IMR-90 (cell line): ENCODE results near the gene AUTS2. TPM values are rescaled to one million over a fixed set of nuclear protein-coding genes. Genes with fewer than 3 reads are reported as not detected.

Experiments
- ATAC-seq: fragments of 200-7000 bp; cut with Tn5 transposase; 2 replicates; pipeline ENCODE4 v1.9.1; 2020; ENCODE audit warnings: low read depth, mild to moderate bottlenecking, moderate library complexity
- BruUV-seq: library from RNA; stranded (reverse); fragments of 400-500 nt; replicated peaks from 2 replicates; lab custom pipeline; 2021; lab: Mats Ljungman, UMichigan
- CTCF ChIA-PET: fragments of 300-600 bp; formaldehyde crosslinking; extraction: SDS; loops from one replicate; lab custom pipeline; 2021; ENCODE audit warnings: antibody characterized with exemption; lab: Yijun Ruan, JAX
- POLR2A ChIA-PET: fragments of 300-600 bp; sonication (Branson Sonifier 250); formaldehyde crosslinking; loops from one replicate; lab custom pipeline; 2022; ENCODE audit warnings: antibody characterized with exemption; ENCODE audit not compliant: unreplicated experiment; lab: Charles Lee
- DNase-seq: peaks from one replicate; pipeline ENCODE4 v3.0.0; 2013
- H2AFZ ChIP-seq: replicated peaks from 2 replicates; pipeline ENCODE3; 2013; ENCODE audit warnings: low read length, mild to moderate bottlenecking; ENCODE audit not compliant: poor library complexity
- H2AK5ac ChIP-seq: 2 replicates; pipeline ENCODE4 v1.6.1; 2013; ENCODE audit warnings: low read depth, low read length, inconsistent platforms
- H2AK9ac ChIP-seq: replicated peaks from 2 replicates; pipeline ENCODE3; 2013; ENCODE audit warnings: mild to moderate bottlenecking, low read depth, low read length, moderate library complexity; ENCODE audit not compliant: poor library complexity
- H2BK120ac ChIP-seq: 2 replicates; pipeline ENCODE4 v1.6.1; 2013; ENCODE audit warnings: low read depth, low read length, inconsistent platforms
- H2BK15ac ChIP-seq: 3 replicates; pipeline ENCODE4 v1.6.1; 2013; ENCODE audit warnings: low read depth, low read length, inconsistent platforms
- H2BK20ac ChIP-seq: 2 replicates; pipeline ENCODE4 v1.6.1; 2013; ENCODE audit warnings: low read depth, mild to moderate bottlenecking, inconsistent platforms, low read length, moderate library complexity
- H2BK5ac ChIP-seq: 2 replicates; pipeline ENCODE4 v1.6.1; 2013; ENCODE audit warnings: mild to moderate bottlenecking, low read depth, low read length, inconsistent platforms; ENCODE audit not compliant: poor library complexity, severe bottlenecking
- H3K14ac ChIP-seq: replicated peaks from 2 replicates; pipeline ENCODE4 v1.6.1; 2013; ENCODE audit warnings: low read depth, low read length, inconsistent platforms
- H3K18ac ChIP-seq: 2 replicates; pipeline ENCODE4 v1.6.1; 2013; ENCODE audit warnings: low read depth, low read length, control low read depth
- H3K23ac ChIP-seq: 2 replicates; pipeline ENCODE4 v1.6.1; 2013; ENCODE audit warnings: low read depth, low read length, inconsistent platforms
- H3K27ac ChIP-seq: 2 replicates; pipeline ENCODE4 v1.5.1; 2013; ENCODE audit warnings: mild to moderate bottlenecking, control low read depth, low read length; ENCODE audit not compliant: insufficient read depth
- H3K27me3 ChIP-seq: 2 replicates; pipeline ENCODE4 v1.6.1; 2013; ENCODE audit warnings: low read length; ENCODE audit not compliant: control insufficient read depth, insufficient read depth
- H3K36me3 ChIP-seq: 2 replicates; pipeline ENCODE4 v1.6.1; 2013; ENCODE audit warnings: low read length, mixed read lengths; ENCODE audit not compliant: control insufficient read depth, insufficient read depth
- H3K4ac ChIP-seq: 2 replicates; pipeline ENCODE4 v1.6.1; 2013; ENCODE audit warnings: low read depth, low read length, inconsistent platforms
- H3K4me1 ChIP-seq: 2 replicates; pipeline ENCODE4 v1.6.1; 2013; ENCODE audit warnings: low read length, mixed read lengths; ENCODE audit not compliant: control insufficient read depth, insufficient read depth
- H3K4me2 ChIP-seq: 2 replicates; pipeline ENCODE4 v1.6.1; 2013; ENCODE audit warnings: low read depth, mild to moderate bottlenecking, control low read depth, low read length, moderate library complexity
- H3K4me3 ChIP-seq: 2 replicates; pipeline ENCODE4 v1.5.1; 2013; ENCODE audit warnings: low read depth, mild to moderate bottlenecking, control low read depth, low read length, moderate library complexity; ENCODE audit not compliant: insufficient read depth
- H3K56ac ChIP-seq: 2 replicates; pipeline ENCODE4 v1.6.1; 2013; ENCODE audit warnings: low read length, inconsistent platforms; ENCODE audit not compliant: insufficient read depth; ENCODE audit errors: extremely low read depth
- H3K79me1 ChIP-seq, 2 experiments: 2 replicates each; pipeline ENCODE4 v1.6.1; 2013; ENCODE audit warnings: low read length in 2 of 2, inconsistent platforms in 1 of 2, low read depth in 1 of 2
- H3K9ac ChIP-seq: 2 replicates; pipeline ENCODE4 v1.6.1; 2013; ENCODE audit warnings: low read depth, low read length, control low read depth
- H3K9me1 ChIP-seq: 2 replicates; pipeline ENCODE4 v1.6.1; 2013; ENCODE audit warnings: low read length, inconsistent platforms; ENCODE audit not compliant: insufficient read depth
- H3K9me3 ChIP-seq: 2 replicates; pipeline ENCODE4 v1.6.1; 2013; ENCODE audit warnings: low read length; ENCODE audit not compliant: control insufficient read depth, insufficient read depth
- H4K20me1 ChIP-seq: 2 replicates; pipeline ENCODE4 v1.6.1; 2013; ENCODE audit warnings: low read length, inconsistent platforms; ENCODE audit not compliant: insufficient read depth
- H4K5ac ChIP-seq: 2 replicates; pipeline ENCODE4 v1.6.1; 2013; ENCODE audit warnings: mild to moderate bottlenecking, low read depth, low read length, control low read depth
- H4K8ac ChIP-seq, 2 experiments: 2 replicates each; pipeline ENCODE4 v1.6.1; 2013; ENCODE audit warnings: low read depth in 2 of 2, low read length in 2 of 2, control low read depth in 1 of 2, inconsistent platforms in 1 of 2
- H4K91ac ChIP-seq: 2 replicates; pipeline ENCODE4 v1.6.1; 2013; ENCODE audit warnings: low read depth, low read length, inconsistent platforms; ENCODE audit not compliant: insufficient read depth
- BHLHE40 ChIP-seq: fragments of 150-350 bp; IDR thresholded peaks from 2 replicates; pipeline ENCODE4 v1.6.1; 2016; ENCODE audit warnings: mild to moderate bottlenecking, low read depth, low read length
- CEBPB ChIP-seq: IDR thresholded peaks from 2 replicates; pipeline ENCODE4 v1.6.1; 2012; ENCODE audit warnings: low read depth, low read length, improper control_type of control experiment
- CHD1 ChIP-seq: IDR thresholded peaks from 2 replicates; pipeline ENCODE4 v1.6.1; 2012; ENCODE audit warnings: low read depth, low read length, improper control_type of control experiment
- CTCF ChIP-seq: conservative IDR thresholded peaks from 2 replicates; pipeline ENCODE4 v1.5.1; 2012; ENCODE audit warnings: mild to moderate bottlenecking, low read depth, low read length, improper control_type of control experiment
- ELK1 ChIP-seq: fragments of 150-350 bp; IDR thresholded peaks from 2 replicates; pipeline ENCODE4 v1.6.1; 2016; ENCODE audit warnings: low read depth, mild to moderate bottlenecking, low read length, moderate library complexity, borderline replicate concordance
- FOS ChIP-seq: fragments of 150-350 bp; IDR thresholded peaks from 2 replicates; pipeline ENCODE4 v1.6.1; 2016; ENCODE audit warnings: low read depth, low read length
- MAFK ChIP-seq: IDR thresholded peaks from 2 replicates; pipeline ENCODE4 v1.6.1; 2012; ENCODE audit warnings: low read depth, low read length, improper control_type of control experiment
- MAZ ChIP-seq: IDR thresholded peaks from 2 replicates; pipeline ENCODE4 v1.6.1; 2012; ENCODE audit warnings: low read depth, mild to moderate bottlenecking, low read length, improper control_type of control experiment, moderate library complexity, borderline replicate concordance
- MXI1 ChIP-seq: IDR thresholded peaks from 2 replicates; pipeline ENCODE4 v1.6.1; 2012; ENCODE audit warnings: low read depth, mild to moderate bottlenecking, low read length, moderate library complexity, borderline replicate concordance
- NFE2L2 ChIP-seq: fragments of 150-350 bp; IDR thresholded peaks from 2 replicates; pipeline ENCODE4 v1.6.1; 2016; ENCODE audit warnings: low read depth, mild to moderate bottlenecking, low read length
- POLR2A ChIP-seq: IDR thresholded peaks from 2 replicates; pipeline ENCODE4 v1.6.1; 2012; ENCODE audit warnings: mild to moderate bottlenecking, low read depth, low read length
- RAD21 ChIP-seq: IDR thresholded peaks from 2 replicates; pipeline ENCODE4 v1.6.1; 2012; ENCODE audit warnings: low read length, improper control_type of control experiment
- RCOR1 ChIP-seq: IDR thresholded peaks from 2 replicates; pipeline ENCODE4 v1.6.1; 2012; ENCODE audit warnings: mild to moderate bottlenecking, low read length, improper control_type of control experiment; ENCODE audit not compliant: insufficient replicate concordance
- RFX5 ChIP-seq: IDR thresholded peaks from 2 replicates; pipeline ENCODE4 v1.8.0; 2012; ENCODE audit warnings: low read depth, mild to moderate bottlenecking, low read length, moderate library complexity
- SMC3 ChIP-seq: fragments of 150-350 bp; IDR thresholded peaks from 2 replicates; pipeline ENCODE4 v1.6.1; 2016; ENCODE audit warnings: low read depth, mild to moderate bottlenecking, antibody characterized with exemption, low read length, moderate library complexity
- USF2 ChIP-seq: fragments of 150-350 bp; IDR thresholded peaks from 2 replicates; pipeline ENCODE4 v1.6.1; 2017; ENCODE audit warnings: mild to moderate bottlenecking, antibody characterized with exemption, low read length, low read depth
- WGBS, 2 experiments: methylation state at CpG; one replicate each; pipeline versions ENCODE4 v1.1.5 to v1.1.7; 2013; ENCODE audit warnings: missing lambda C conversion rate in 2 of 2; ENCODE audit not compliant: insufficient read length in 1 of 2; ENCODE audit errors: extremely low coverage in 2 of 2; 5-methylcytosine and 5-hydroxymethylcytosine counted together
- dilution Hi-C: fragments of 300-500 bp; cut with HindIII; formaldehyde crosslinking; loops from one replicate; pipeline ENCODE4 v1.14.3; 2018; ENCODE audit warnings: low sequenced_read_pairs; ENCODE audit not compliant: unreplicated experiment
- in situ Hi-C: fragments of 300-500 bp; cut with MboI; formaldehyde crosslinking; loops from 3 replicates; pipeline ENCODE4 v1.14.3; 2019; ENCODE audit warnings: low sequenced_read_pairs, inconsistent platforms, mixed read lengths
- intact Hi-C: fragments of 100-400 bp; cut with micrococcal nuclease; formaldehyde crosslinking; loops from 2 replicates; pipeline ENCODE4 v1.10.0; 2022
- polyA plus RNA-seq, 3 experiments: library from polyadenylated mRNA; depleted of rRNA; stranded (reverse); fragments of >200 nt; gene quantifications; 2 replicates each; pipeline ENCODE4 v1.2.3, GENCODE V29; 2012; ENCODE audit warnings: low replicate concordance in 1 of 3
- total RNA-seq: library from RNA; depleted of rRNA; stranded (reverse); fragments of >200 nt; gene quantifications from 2 replicates; pipeline ENCODE4 v1.2.3, GENCODE V29; 2012

AUTS2 gene
- total and polyA plus RNA-seq, 2 of the 4 experiments (the other 2 are of a cell fraction), result 0.90 to 3.0 TPM

GRCh38 chr7:70698219-70698832 is 1100.1 kb downstream of the AUTS2 start:
- H4K20me1 ChIP-seq, result no peaks in the 10 kb centered on the region
- no TSS peak for BruUV-seq
- DNase-seq, result peak; percentile 73

More at GRCh38 chr7:70698219-70698832, 1100.1 kb downstream of the AUTS2 start:
- intact Hi-C loops, result loop anchor here (1.0 to 10.0 kb wide), 4 partner anchors 505 to 1104 kb away; partner anchors contain the start of gene AUTS2
- no peak overlapping the region for H2AFZ ChIP-seq
- H3K4ac ChIP-seq, result no peak overlapping the region
- ChIA-PET CTCF (interaction anchor here (0.6 to 1.6 kb wide), 9 partner anchors 9 to 909 kb away, joined by 3 to 5 read pairs (median 3); no protein-coding TSS in a partner anchor), POLR2A (no interaction called here)
- no peak overlapping the region for H3K4me2 ChIP-seq
- TF ChIP-seq FOS, result no peak
- peak; percentile 97 for TF ChIP-seq CTCF
- peak; percentile 98 for TF ChIP-seq RAD21
- 0 out of 2 replicates have a peak, but pooled peaks have one; percentile 49 for TF ChIP-seq POLR2A
- TF ChIP-seq SMC3, result peak; percentile 89
- no peak for TF ChIP-seq RFX5
- TF ChIP-seq MAZ, result no peak
- no peak for TF ChIP-seq MAFK
- TF ChIP-seq RCOR1, result no peak
- TF ChIP-seq CEBPB, result no peak
- TF ChIP-seq USF2, result no peak
- no peak for TF ChIP-seq CHD1
- no peak for TF ChIP-seq ELK1
- TF ChIP-seq BHLHE40, result no peak
- no peak for TF ChIP-seq MXI1
- no peak for TF ChIP-seq NFE2L2
- no peak overlapping the region for H3K27ac ChIP-seq
- WGBS, 2 experiments, result no CpG with 5 or more reads among the region's 2 CpGs
- no peak overlapping the region for H3K18ac ChIP-seq
- dilution Hi-C loops, result no loop called here
- no peak overlapping the region for H2BK5ac ChIP-seq
- ATAC-seq, result no peak
- H3K4me1 ChIP-seq, result peaks cover 4% of the 10 kb centered on the region
- no peak overlapping the region for H4K91ac ChIP-seq
- H3K36me3 ChIP-seq, result no peaks in the 10 kb centered on the region
- in situ Hi-C loops, result no loop called here
- H4K8ac ChIP-seq, result no peak overlapping the region
- peaks cover 0 to 11% of the 10 kb centered on the region in 2 experiments; a peak in 2 of 4 replicates for H3K79me1 ChIP-seq
- no peak overlapping the region for H2AK5ac ChIP-seq
- no peaks in the 10 kb centered on the region for H3K9me3 ChIP-seq
- no peak overlapping the region for H2BK20ac ChIP-seq
- no peak overlapping the region for H3K56ac ChIP-seq
- no peak overlapping the region for H3K23ac ChIP-seq
- H3K4me3 ChIP-seq, result no peak overlapping the region
- no peaks in the 10 kb centered on the region for H3K9me1 ChIP-seq
- H3K9ac ChIP-seq, result no peak overlapping the region
- no peak overlapping the region for H2AK9ac ChIP-seq
- H2BK15ac ChIP-seq, result no peak overlapping the region
- no peaks in the 10 kb centered on the region for H3K27me3 ChIP-seq
- H2BK120ac ChIP-seq, result no peak overlapping the region
- H3K14ac ChIP-seq, result no peak overlapping the region
- H4K5ac ChIP-seq, result no peak overlapping the region
